Stimulated activated CD8-positive, alpha-beta memory T cell treated with anti-CD3 and anti-CD28 coated beads, Interleukin-2, amount 100 ng/mL, for 1 hour (primary cell): ENCODE results near the gene ABR.
"Not testable (repeated sequence)": the region's sequence is repeated elsewhere in the genome, so short reads cannot be mapped to it uniquely, and the experiment has no call there.

Experiments used
- DNase-seq, 2 donors: peaks; one replicate each; pipeline ENCODE4 v3.0.0-alpha.2; 2020; ENCODE audit warnings: low read depth in 2 of 2

ABR gene

GRCh38 chr17:1120596-1121441 is 59.0 kb downstream of the ABR start:
- DNase-seq = no peak

GRCh38 chr17:1119924-1120323 is 59.9 kb downstream of the ABR start:
- DNase-seq = no peak

GRCh38 chr17:1116602-1117001 is 63.2 kb downstream of the ABR start:
- no peak for DNase-seq

- no peak for DNase-seq
These were observed 66.9 kb downstream of the ABR start for GRCh38 chr17:1112875-1113274.

GRCh38 chr17:1111599-1112443 is 68.0 kb downstream of the ABR start:
- no peak for DNase-seq

GRCh38 chr17:1110862-1111598 is 68.8 kb downstream of the ABR start:
- no peak for DNase-seq

- DNase-seq = no peak
These were observed 69.3 kb downstream of the ABR start for GRCh38 chr17:1110541-1110861.

GRCh38 chr17:1109606-1110540 is 69.9 kb downstream of the ABR start:
- no peak for DNase-seq

GRCh38 chr17:1108765-1109605 is 70.8 kb downstream of the ABR start:
- DNase-seq = peak; percentile 30 to 38

GRCh38 chr17:1108478-1108764 is 71.4 kb downstream of the ABR start:
- DNase-seq = no peak

GRCh38 chr17:1107777-1108477 is 71.9 kb downstream of the ABR start:
- no peak for DNase-seq

- DNase-seq = no peak
These were observed 72.6 kb downstream of the ABR start for GRCh38 chr17:1107083-1107776.

- DNase-seq = no peak
These were observed 75.6 kb downstream of the ABR start for GRCh38 chr17:1104222-1104621.

- DNase-seq = no peak
These were observed 79.4 kb downstream of the ABR start for GRCh38 chr17:1100382-1100781.

- no peak for DNase-seq
These were observed 80.5 kb downstream of the ABR start for GRCh38 chr17:1099242-1099641.

- not testable (repeated sequence) for DNase-seq
These were observed 81.6 kb downstream of the ABR start for GRCh38 chr17:1097972-1098744.

- no peak for DNase-seq
These were observed 83.6 kb downstream of the ABR start for GRCh38 chr17:1096215-1096614.

- no peak for DNase-seq
These were observed 84.0 kb downstream of the ABR start for GRCh38 chr17:1095853-1096173.
